HuH-7 (cell line): ENCODE results near the gene EXOC2.
"Not testable (repeated sequence)": the region's sequence is repeated elsewhere in the genome, so short reads cannot be mapped to it uniquely, and the experiment has no call there.

Experiments
- DNase-seq: peaks from one replicate; pipeline ENCODE4 v3.0.0; 2011; ENCODE audit warnings: low spot score

EXOC2 gene

DNA sequence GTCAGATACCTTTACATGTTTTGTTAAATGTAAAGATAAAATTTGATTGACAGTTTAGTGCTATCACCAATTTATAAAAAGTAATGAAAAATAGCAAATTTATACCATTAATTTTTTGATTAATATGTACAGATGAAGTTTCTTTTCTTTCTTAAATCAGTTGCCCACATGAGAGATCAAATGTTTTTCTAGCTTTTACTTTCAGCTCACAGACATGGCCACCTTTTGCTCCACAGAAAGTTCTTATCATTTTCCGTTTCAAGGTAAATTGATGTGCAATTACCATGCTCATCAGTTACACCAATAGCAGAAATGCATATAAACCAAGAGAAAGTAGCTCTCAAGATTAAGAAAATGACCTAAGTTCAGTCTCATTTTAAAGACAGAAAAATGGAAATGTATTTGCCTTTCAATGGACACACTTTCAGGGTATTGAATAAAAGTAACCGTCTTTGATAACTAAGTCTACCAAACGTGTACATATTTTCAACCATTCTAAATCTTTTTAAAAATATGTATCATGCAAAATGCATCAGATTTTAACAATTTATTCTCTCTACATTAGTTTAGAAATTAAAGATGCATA lies 16.6 kb upstream of the EXOC2 start:
- DNase-seq, result no peak

DNA sequence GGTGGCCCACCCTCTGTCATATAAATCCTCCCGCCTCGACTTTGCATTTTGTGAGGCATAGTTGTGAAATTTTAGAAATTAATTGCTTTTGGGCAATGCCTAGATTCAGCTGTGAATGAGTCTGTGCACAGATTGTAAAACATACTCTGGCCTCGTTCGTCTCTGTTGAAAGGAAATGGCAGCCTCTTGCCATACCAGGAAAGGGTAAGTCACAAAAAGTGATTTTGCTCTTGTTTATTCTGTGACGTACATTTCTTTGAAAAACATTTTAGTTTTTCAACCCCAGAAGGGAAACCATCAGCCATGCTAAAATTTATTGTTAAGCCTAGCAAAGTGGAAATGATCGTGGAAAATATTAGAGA lies 15.3 kb upstream of the EXOC2 start:
- no peak for DNase-seq

DNA sequence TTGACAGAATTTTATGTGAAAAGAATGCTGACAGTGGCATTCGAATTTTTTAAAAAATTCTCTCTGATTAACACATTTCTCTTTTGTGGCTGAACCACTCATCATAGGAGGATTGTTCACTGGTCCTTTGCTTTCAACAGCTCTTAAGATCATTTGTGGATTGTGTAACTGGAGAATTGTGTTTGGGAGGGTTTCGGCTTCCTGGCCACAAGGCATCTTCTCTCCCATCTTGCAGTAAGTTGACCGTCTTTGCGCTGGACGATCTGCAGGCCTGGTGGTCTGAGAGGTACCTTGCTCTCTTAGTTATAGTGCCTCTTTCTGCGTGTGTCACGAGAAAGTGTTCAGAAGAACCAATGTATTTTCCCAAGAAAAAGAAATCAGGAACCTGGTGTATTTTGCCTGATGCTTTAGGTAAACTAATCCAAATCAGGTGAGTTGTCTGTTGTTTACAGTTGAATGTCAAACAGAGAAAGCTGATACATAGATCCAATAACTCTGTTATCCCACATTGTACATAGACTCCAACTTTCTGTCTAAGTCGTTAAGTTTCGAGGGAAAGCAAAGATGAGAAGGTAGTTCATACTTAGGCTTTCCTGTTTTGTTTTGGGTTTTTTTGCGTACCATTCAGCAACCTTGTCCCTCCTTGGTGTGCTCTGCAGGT lies 14.8 kb upstream of the EXOC2 start:
- no peak for DNase-seq

DNA sequence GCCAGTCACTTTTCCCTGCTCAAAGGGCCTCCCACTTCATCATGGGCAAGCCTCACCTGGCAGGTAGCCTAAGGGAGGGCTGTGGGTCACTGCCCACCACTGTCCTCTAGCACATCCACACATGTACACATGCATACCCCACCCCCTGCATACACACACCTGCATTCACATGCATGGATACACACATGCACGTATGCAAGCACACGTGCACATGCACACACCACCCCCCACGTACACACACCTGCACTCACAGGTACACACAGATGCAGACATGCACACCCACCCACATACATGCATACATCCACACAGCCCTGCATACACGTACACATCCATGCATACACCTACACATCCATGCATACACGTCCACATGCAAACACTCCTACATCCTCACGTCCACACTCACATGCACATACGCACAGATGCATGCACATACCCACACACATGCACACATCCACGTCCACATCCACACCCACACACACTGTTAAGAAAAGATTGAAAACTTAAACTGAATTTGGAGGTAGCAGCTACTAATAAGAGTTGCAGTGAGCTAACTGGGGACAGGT lies 14.0 kb upstream of the EXOC2 start:
- no peak for DNase-seq

- no peak for DNase-seq
These were observed 13.2 kb upstream of the EXOC2 start for GRCh38 chr6:706146-706545.

DNA sequence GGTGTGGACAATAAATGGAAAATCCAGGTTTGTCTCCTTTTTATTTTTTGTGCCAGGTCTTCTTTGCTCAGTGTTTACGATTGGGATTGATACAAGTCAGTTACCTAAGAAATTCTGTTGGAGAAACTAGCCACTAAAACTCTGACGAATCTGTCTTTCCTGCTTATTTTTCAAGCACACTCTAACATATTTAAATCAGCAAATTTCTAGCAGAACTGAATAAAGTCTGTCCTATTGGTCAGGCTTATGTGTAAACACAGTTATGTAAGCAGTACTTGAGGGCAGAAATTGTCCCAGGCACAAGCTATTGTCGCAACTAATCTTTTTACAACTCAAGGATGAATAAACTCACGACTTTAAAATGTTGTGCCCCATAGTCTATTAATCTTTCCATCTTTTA lies 12.1 kb upstream of the EXOC2 start:
- peak; percentile 30 for DNase-seq

GRCh38 chr6:704046-704445 lies 11.1 kb upstream of the EXOC2 start:
- no peak for DNase-seq

GRCh38 chr6:703552-703951 lies 10.6 kb upstream of the EXOC2 start:
- DNase-seq, result no peak

DNA sequence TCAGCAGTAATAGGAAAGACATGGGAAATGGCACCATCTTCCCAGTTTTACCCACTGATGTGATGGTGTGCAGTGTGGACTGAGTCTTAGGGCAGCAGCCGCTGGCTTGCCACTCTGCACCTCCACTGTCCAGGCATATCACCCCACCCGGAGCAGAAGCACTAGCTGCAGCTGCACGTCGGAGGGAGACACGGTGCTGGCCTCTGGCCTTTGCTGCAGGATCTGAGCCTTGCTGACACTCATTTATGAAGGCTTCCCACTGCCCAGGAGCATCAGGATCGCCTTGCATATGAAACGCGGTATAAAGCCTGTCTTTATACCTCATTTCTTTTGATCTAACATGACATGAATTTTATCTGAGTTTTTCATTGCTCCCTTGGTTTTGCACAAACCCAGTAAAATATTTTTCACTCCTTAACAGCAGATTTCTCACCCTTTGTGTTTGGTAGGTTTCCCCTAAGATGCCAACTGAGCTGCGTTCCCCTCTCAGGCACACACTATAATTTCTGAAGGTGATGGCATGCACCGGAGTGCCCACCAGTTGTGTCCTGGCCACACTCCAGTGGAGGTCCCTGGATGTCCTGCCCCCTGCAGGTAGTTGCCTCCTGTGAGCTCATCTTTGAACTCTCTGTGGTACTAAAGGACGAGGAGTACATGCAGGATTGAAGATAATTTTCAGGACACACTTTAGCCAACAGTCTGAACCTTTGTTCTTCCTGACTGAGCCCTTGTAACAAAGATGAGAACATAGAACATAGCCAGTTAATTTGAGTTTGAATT lies 9.0 kb upstream of the EXOC2 start:
- peak; percentile 15 for DNase-seq

DNA sequence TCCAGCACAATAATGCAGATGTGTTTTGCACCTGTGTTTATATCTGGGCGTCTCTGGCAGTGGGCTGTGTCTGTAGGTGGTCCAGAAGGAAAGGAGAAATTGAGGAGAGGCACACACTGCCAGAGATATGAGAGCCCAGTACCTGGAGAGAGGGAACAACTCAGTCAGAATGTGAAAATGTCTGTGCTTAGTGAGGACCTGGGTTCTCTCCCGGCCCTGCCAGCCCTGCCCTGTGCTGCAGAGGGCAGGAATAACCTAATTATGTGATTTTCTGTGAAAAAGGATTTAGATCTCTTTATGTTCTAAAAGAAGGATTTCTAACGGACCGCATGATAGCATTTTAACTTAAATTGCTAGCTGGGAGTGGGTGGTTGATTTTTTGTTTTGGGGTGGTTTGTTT lies 8.3 kb upstream of the EXOC2 start:
- DNase-seq, result no peak

- DNase-seq, result no peak
These were observed 7.6 kb upstream of the EXOC2 start for GRCh38 chr6:700490-700889.

- no peak for DNase-seq
These were observed 6.4 kb upstream of the EXOC2 start for GRCh38 chr6:699319-699718.

DNA sequence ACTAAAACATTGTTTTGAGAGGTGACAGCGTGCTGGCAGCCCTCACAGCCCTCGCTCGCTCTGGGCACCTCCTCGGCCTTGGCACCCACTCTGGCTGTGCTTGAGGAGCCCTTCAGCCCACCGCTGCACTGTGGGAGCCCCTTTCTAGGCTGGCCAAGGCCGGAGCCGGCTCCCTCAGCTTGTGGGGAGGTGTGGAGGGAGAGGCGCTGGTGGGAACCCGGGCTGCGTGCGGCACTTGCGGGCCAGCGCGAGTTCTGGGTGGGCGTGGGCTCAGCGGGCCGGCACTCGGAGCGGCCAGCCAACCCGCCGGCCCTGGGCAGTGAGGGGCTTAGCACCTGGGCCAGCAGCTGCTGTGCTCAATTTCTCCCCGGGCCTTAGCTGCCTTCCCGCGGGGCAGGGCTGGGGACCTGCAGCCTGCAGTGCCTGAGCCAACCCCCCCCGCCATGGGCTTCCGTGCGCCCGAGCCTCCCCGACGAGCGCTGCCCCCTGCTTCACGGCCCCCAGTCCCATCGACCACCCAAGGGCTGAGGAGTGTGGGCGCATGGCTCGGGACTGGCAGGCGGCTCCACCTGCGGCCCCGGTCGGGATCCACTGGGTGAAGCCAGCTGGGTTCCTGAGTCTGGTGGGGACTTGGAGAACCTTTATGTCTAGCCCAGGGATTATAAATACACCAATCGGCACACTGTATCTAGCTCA lies 1.6 kb upstream of the EXOC2 start:
- DNase-seq, result not testable (repeated sequence)

DNA sequence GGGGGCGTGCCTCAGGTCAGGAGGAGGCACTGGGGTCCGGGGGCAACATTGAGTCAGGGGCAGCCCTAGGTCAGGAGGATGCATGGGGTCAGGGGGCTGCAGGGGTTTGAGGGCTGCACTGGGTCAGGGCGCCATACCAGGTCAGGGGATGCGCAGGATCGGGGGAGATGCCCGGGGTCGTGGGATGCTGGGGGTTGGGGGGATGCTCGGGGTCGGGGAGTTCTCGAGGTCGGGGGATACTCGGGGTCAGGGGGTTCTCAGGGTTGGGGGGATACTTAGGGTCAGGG lies 727 bp upstream of the EXOC2 start:
- no peak for DNase-seq

GRCh38 chr6:692356-692851 lies 535 bp downstream of the EXOC2 start:
- DNase-seq, result peak; percentile 53

GRCh38 chr6:689223-689622 lies 3.7 kb downstream of the EXOC2 start:
- DNase-seq, result no peak

DNA sequence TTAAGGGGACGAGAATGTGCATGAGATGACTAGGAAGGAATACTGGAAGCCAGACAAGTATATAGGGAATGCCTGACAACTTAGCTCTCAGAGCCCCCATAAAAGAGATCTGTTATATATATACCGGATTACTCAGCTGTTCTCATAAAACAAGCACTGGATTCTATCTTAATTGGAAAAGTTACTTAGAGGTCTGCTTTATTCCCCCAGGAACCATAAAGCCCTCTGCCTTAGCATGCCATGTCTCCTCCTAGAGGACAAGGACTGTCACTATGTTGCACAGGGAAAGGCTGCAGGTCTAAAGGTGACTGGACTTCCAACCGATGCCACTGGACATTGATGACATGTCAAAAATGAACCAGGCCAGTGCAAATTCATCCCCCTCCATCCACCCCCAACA lies 6.4 kb downstream of the EXOC2 start:
- DNase-seq, result peak; percentile 39

DNA sequence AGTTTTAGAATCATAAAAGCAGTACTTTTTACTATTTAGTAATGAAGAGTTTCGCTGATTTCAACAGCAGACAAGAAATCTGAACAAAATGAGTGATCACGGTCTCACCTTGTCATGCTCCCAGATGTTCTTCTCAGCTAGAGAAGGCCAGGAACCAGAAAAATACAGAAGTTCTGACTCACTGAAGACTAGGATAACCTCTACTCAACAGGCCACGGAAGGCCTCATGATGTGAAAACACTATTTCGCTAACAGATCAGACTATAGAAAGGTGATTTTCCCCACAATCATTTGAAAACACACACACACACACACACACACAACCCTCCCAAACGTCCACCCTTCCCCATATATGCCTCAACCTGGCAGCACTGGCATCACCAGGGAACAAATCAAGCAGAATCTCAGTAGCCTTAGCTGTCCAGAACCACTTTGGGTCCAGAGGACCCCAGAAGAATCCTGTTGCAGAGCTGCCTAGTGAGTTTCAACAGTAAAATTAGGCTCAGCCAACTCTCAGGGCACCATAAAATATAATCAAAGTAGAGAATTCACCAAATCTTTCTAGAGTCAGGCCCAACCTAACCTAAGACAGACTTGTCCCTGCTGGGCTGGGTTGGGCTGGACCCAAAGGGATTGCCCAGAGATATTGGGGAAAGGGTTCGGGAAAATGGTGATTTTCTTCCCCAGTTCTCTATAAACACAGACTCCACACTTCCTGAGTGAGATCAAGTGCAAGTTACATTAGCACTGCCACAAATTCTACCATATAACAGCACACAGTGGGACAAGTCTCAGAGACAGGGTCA lies 7.9 kb downstream of the EXOC2 start:
- no peak for DNase-seq

DNA sequence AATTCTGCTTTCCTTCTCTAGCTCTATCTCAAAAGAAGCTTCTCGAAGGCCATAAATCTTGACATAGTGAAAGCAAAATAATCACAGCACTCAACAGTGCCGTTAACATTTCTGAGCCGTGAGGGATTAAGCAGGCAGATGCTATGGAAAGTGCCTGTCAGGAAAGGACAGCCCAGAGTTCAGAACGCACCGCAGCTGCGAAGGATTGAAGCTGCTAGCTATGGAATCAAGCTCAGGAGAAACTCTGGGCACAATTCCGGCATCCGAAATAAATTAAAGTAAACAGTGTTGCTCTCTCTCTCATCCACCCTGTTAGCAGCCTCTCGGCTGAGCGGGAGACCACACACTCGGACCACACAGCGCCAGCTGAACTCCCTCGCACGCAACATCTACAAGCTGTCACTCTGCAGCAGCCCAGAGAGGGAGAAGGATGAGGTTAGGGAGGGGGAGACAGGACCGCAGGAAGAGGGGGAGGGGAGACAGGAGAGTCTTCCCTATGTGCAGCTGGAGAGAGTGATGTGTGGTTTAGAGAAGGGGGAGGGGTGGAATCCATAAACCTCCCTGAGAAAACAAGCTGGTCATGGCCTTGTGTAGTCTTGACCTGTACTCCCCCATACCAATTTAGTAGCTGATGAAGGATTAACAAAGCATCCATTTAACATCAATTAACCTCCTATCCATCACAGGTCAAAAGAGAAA lies 9.0 kb downstream of the EXOC2 start:
- no peak for DNase-seq

DNA sequence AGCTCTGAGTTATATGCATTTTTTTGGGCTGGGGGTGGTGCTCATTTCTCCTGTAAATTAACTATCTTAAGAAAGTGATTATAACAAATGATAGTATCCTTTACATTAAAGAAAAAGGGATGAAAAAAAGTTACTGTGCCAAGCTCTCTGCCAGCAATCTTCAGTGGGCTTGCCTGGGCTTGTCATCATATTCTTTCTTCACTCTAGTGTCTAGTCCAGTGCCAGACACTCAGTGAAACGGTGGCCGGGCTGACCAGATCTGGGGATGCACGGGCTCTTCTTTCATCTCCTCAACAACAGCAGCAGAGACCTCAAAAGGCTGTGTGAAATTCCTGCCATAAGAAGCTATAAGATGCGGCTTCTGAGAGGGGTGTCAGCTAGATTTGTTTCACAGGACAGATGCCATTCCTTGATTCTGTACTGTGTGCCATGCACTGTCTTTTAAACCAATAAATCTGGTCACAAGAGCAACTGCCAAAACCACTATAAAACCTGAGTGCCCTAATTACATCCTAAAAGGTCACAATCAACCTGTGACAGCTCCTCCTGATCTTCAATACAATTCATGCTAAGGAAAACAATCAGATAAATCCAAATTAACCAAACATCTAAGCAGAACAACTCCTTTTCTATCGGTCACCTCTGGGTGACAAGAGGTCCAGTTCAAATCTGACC lies 12.1 kb downstream of the EXOC2 start:
- no peak for DNase-seq

GRCh38 chr6:680251-680650 lies 12.7 kb downstream of the EXOC2 start:
- DNase-seq, result no peak
